Fibroblast of lung (primary cell): ENCODE measurements around the gene NAB1. TPM values are rescaled to one million over a fixed set of nuclear protein-coding genes. Genes with fewer than 3 reads are reported as not detected.
A peak's percentile ranks its signal among the peaks of the same experiment; 100 is the strongest.

Experiments
- DNase-seq, 2 donors: peaks; one replicate each; pipeline versions ENCODE4 v3.0.0 to v3.0.0-alpha.2; 2010; ENCODE audit warnings: low read depth in 2 of 2
- H2AFZ ChIP-seq: 2 replicates; pipeline ENCODE4 v1.5.1; 2012; ENCODE audit warnings: low read length, control low read depth, inconsistent platforms
- H3K27ac ChIP-seq: 2 replicates; pipeline ENCODE4 v1.5.1; 2011; ENCODE audit warnings: low read length, control low read depth; ENCODE audit not compliant: insufficient read depth
- H3K27me3 ChIP-seq: 2 replicates; pipeline ENCODE4 v1.5.1; 2011; ENCODE audit warnings: mild to moderate bottlenecking, low read length; ENCODE audit not compliant: control insufficient read depth, insufficient read depth
- H3K36me3 ChIP-seq: 2 replicates; pipeline ENCODE4 v1.5.1; 2011; ENCODE audit warnings: low read length; ENCODE audit not compliant: control insufficient read depth, insufficient read depth
- H3K4me1 ChIP-seq: 2 replicates; pipeline ENCODE4 v1.5.1; 2011; ENCODE audit warnings: low read length; ENCODE audit not compliant: control insufficient read depth, insufficient read depth; ENCODE audit errors: extremely low read depth
- H3K4me2 ChIP-seq: 2 replicates; pipeline ENCODE4 v1.5.1; 2011; ENCODE audit warnings: low read length, control low read depth; ENCODE audit not compliant: insufficient read depth; ENCODE audit errors: extremely low read depth
- H3K4me3 ChIP-seq, 4 experiments: fragments of 200-600 bp in 1 of 4; sonication (generic) in 1 of 4; replicated peaks in 1 of 4; 2 replicates each; pipeline ENCODE4 v1.5.1; 2011 to 2016; ENCODE audit warnings: low read length in 4 of 4, low read depth in 3 of 4, mild to moderate bottlenecking in 3 of 4, control low read depth in 2 of 4, inconsistent platforms in 1 of 4, mixed read lengths in 1 of 4; ENCODE audit not compliant: insufficient read depth in 1 of 4; ENCODE audit errors: control extremely low read depth in 1 of 4
- H3K79me2 ChIP-seq: 2 replicates; pipeline ENCODE4 v1.5.1; 2012; ENCODE audit warnings: mild to moderate bottlenecking, low read length, inconsistent platforms; ENCODE audit not compliant: control insufficient read depth, insufficient read depth
- H3K9ac ChIP-seq: 2 replicates; pipeline ENCODE4 v1.5.1; 2011; ENCODE audit warnings: mild to moderate bottlenecking, low read length, control low read depth; ENCODE audit not compliant: insufficient read depth
- H3K9me3 ChIP-seq: 2 replicates; pipeline ENCODE4 v1.5.1; 2012; ENCODE audit warnings: low read depth, low read length; ENCODE audit not compliant: control insufficient read depth, insufficient read depth
- H4K20me1 ChIP-seq: 2 replicates; pipeline ENCODE4 v1.5.1; 2011; ENCODE audit warnings: low read length; ENCODE audit not compliant: control insufficient read depth, insufficient read depth; ENCODE audit errors: extremely low read depth
- EZH2 ChIP-seq: IDR thresholded peaks from 2 replicates; pipeline ENCODE4 v1.5.1; 2012; ENCODE audit warnings: low read length, control low read depth, mild to moderate bottlenecking; ENCODE audit errors: missing control alignments
- polyA plus RNA-seq, 2 donors: library from polyadenylated mRNA; depleted of rRNA in 1 of 2; stranded (reverse) in 1 of 2; unstranded in 1 of 2; fragments of >200 nt; gene quantifications; 2 replicates each; pipeline ENCODE4 v1.2.1, GENCODE V29; 2011 to 2012; ENCODE audit warnings: missing spikeins in 1 of 2
- total RNA-seq: library from RNA; depleted of rRNA; stranded (reverse); fragments of >200 nt; gene quantifications from 2 replicates; pipeline ENCODE4 v1.2.1, GENCODE V29; 2014
- TF ChIP-seq, protein P1 (sequence below), 2 donors: IDR thresholded peaks in 1 of 2; conservative IDR thresholded peaks in 1 of 2; 1 replicate in 1 of 2; 2 replicates in 1 of 2; pipeline ENCODE4 v1.5.1; 2011 to 2012; ENCODE audit warnings: low read length in 2 of 2, control low read depth in 1 of 2, inconsistent platforms in 1 of 2, low read depth in 1 of 2, mild to moderate bottlenecking in 1 of 2

Gene NAB1
- total and polyA plus RNA-seq, 2 donors (not counting 1 experiment from before 2014, with no cell fraction given): 18.3 to 46.6 TPM

DNA sequence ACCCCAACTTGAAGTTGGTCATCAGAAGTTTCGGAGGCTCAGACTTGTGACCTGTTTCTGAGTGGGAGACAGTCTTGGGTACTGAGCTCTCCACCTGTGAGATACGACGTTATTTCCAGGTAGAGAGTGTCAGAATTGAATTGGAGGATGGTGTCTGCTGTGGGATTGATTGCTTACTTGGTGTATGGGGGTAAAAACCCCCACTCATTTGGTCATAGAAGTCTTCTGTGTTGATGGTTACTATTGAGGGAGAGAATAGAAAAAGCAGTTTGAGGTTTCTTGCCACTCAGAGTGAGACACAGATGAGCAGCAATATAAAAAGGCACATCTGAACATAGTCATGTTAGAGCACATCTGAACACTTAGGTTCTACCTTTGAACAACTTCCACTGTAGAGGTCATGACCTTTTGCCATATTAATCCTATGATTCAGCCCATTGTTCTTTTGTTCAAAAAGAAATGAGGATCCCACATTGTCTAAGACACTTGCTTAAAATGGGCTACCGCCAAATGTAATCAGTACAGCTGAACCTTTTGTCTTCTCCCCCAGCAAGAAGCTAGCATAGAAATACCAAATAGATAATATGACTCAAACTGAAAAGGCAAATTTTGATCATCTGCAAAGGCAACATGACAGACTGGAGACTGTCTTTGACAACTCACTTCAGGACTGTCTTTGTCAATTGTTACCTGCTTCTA is 73.3 kb downstream of the NAB1 start:
- H3K27ac ChIP-seq: no peak overlapping the region
- H3K27me3 ChIP-seq: no peaks in the 10 kb centered on the region
- no peaks in the 10 kb centered on the region for H3K36me3 ChIP-seq
- H3K9me3 ChIP-seq: no peaks in the 10 kb centered on the region
- no peaks in the 10 kb centered on the region for H3K4me1 ChIP-seq
- DNase-seq: peak in 1 of 2 donors; percentile 8
- no peaks in the 10 kb centered on the region for H3K79me2 ChIP-seq
- H3K4me2 ChIP-seq: no peak overlapping the region
- H3K4me3 ChIP-seq: no peak overlapping the region
- no peak for TF ChIP-seq EZH2
- TF ChIP-seq, protein P1, sequence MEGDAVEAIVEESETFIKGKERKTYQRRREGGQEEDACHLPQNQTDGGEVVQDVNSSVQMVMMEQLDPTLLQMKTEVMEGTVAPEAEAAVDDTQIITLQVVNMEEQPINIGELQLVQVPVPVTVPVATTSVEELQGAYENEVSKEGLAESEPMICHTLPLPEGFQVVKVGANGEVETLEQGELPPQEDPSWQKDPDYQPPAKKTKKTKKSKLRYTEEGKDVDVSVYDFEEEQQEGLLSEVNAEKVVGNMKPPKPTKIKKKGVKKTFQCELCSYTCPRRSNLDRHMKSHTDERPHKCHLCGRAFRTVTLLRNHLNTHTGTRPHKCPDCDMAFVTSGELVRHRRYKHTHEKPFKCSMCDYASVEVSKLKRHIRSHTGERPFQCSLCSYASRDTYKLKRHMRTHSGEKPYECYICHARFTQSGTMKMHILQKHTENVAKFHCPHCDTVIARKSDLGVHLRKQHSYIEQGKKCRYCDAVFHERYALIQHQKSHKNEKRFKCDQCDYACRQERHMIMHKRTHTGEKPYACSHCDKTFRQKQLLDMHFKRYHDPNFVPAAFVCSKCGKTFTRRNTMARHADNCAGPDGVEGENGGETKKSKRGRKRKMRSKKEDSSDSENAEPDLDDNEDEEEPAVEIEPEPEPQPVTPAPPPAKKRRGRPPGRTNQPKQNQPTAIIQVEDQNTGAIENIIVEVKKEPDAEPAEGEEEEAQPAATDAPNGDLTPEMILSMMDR (conservative IDR thresholded peaks at IDR 0.05 in 1 of 2, IDR thresholded peaks at IDR 0.05 in 1 of 2; ENCODE audit: low read depth in 1 of 2, low read length in 2 of 2): no peak
- no peaks in the 10 kb centered on the region for H4K20me1 ChIP-seq
- no peak overlapping the region for H3K9ac ChIP-seq
- H2AFZ ChIP-seq: no peak overlapping the region

DNA sequence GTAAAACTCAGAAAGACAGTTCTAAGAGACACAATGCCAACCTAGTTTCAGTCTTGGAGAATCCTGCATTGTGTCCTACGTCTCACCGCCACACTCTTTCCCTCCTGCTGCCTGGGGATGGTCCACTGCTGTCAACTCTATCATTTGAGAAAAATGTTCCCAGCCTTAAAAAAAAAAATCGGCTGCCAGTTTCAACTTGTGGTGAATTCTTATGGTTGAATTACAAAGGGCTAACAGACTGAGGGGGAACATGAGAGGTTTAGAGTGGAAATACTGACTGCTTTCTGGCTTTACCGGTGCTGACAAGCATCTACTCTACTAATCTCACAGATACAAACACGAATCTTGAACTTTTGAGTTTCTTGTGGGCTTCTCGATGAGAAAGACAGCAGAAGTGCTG is 74.0 kb downstream of the NAB1 start:
- peak in 1 of 2 donors; percentile 6 for DNase-seq
- Histone ChIP-seq H3K9ac (no peak overlapping the region), H3K27ac (no peak overlapping the region), H3K4me2 (no peak overlapping the region), H3K4me1 (no peaks in the 10 kb centered on the region), H4K20me1 (no peaks in the 10 kb centered on the region), H3K79me2 (no peaks in the 10 kb centered on the region), H3K4me3 (no peak overlapping the region), H2AFZ (no peak overlapping the region), H3K27me3 (no peaks in the 10 kb centered on the region), H3K9me3 (no peaks in the 10 kb centered on the region), H3K36me3 (no peaks in the 10 kb centered on the region)
- TF ChIP-seq, protein P1 (conservative IDR thresholded peaks at IDR 0.05 in 1 of 2, IDR thresholded peaks at IDR 0.05 in 1 of 2; ENCODE audit: low read depth in 1 of 2, low read length in 2 of 2): no peak
- no peak for TF ChIP-seq EZH2

DNA sequence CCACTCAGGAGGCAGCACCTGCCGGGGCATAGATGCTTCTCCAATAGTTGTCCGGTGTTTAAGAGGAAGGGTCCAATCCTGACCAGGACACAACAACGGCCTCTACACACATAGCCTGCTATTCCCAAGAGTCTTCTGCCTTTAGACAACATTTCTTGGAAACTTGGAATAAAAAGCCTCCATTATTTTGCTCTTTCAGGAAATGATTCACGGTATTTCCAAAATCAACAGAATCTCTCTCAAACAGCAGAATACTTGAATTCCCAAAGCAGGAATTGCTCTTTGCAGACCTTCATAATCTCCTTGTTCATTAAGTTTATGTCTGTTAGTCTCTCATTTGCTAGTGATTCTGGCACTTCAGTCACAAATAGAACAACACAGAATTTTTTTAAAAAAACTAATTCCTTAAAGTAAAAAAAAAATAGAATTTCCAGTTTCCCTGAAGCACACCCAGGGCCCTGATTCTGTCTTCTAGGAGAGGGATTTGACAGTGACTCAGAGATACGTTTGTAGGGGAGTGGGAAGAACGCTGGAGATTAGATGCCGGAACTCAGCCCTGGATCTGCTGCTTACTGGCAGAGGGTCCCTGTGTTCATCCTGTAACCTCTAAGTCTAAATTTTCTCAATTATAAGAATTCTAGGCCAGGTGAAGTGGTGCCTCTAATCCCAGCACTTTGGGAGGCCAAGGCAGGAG is 74.7 kb downstream of the NAB1 start:
- H3K9ac ChIP-seq: no peak overlapping the region
- H3K4me3 ChIP-seq: no peak overlapping the region
- no peaks in the 10 kb centered on the region for H3K4me1 ChIP-seq
- TF ChIP-seq, protein P1 (conservative IDR thresholded peaks at IDR 0.05 in 1 of 2, IDR thresholded peaks at IDR 0.05 in 1 of 2; ENCODE audit: low read depth in 1 of 2, low read length in 2 of 2): no peak
- TF ChIP-seq EZH2: no peak
- H2AFZ ChIP-seq: no peak overlapping the region
- no peaks in the 10 kb centered on the region for H3K36me3 ChIP-seq
- H3K79me2 ChIP-seq: no peaks in the 10 kb centered on the region
- H4K20me1 ChIP-seq: no peaks in the 10 kb centered on the region
- no peaks in the 10 kb centered on the region for H3K9me3 ChIP-seq
- no peak overlapping the region for H3K27ac ChIP-seq
- H3K27me3 ChIP-seq: no peaks in the 10 kb centered on the region
- H3K4me2 ChIP-seq: no peak overlapping the region
- DNase-seq: no peak
